SHP77 (cell line): ENCODE results near the gene CDKN2D.

Experiments
- DNase-seq, 2 experiments: peaks; one replicate each; lab custom pipeline; 2025; lab: John Stamatoyannopoulos, UW

The CDKN2D gene

DNA sequence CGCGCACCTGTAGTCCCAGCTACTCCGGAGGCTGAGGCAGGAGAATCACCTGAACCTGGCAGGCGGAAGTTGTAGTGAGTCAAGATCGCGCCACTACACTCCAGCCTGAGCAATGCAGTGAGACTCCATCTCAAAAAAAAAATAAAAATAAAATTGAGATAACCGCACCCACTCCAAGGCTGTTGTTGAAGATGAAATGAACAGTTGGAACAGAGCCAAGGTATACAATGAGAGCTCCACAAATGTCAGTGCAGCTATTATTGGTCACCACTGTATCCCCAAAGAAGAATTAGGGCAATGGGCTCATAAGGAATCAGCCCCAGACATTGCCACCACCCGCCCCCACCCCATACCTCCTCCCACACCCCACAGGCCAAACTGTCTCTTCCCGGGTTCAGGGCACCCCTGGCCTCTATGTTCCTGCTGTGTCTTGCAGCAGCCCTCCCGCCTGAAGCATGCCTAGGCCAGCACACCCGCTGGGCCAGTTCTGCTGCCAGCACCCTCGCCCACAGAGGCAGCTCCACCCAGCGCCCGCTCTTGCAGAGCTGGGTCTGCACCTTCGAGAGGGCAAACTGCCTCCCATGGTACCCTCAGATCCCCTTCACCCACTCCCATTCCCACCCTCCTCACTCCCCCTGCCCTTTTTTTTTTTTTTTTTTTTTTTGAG lies 48.0 kb downstream of the CDKN2D start:
- no peak for DNase-seq

DNA sequence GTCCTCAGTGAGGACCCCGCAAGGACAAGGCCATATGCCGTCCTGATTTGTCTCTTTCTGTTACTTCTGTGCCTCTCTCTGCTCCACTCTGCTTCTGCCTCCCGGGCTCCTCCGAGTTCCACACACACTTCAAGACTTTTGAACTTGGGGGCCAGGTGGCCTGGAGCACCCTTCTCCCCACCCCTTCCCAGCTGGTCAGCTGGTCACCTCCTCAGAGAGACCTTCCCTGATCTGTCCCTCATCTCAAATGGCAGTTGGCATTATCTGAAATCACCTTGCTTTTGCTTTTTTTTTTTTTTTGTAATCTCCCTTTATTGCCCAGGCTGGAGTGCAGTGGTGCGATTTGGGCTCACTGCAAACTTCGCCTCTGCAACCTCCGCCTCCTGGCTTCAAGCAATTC lies 49.4 kb downstream of the CDKN2D start:
- no peak for DNase-seq

DNA sequence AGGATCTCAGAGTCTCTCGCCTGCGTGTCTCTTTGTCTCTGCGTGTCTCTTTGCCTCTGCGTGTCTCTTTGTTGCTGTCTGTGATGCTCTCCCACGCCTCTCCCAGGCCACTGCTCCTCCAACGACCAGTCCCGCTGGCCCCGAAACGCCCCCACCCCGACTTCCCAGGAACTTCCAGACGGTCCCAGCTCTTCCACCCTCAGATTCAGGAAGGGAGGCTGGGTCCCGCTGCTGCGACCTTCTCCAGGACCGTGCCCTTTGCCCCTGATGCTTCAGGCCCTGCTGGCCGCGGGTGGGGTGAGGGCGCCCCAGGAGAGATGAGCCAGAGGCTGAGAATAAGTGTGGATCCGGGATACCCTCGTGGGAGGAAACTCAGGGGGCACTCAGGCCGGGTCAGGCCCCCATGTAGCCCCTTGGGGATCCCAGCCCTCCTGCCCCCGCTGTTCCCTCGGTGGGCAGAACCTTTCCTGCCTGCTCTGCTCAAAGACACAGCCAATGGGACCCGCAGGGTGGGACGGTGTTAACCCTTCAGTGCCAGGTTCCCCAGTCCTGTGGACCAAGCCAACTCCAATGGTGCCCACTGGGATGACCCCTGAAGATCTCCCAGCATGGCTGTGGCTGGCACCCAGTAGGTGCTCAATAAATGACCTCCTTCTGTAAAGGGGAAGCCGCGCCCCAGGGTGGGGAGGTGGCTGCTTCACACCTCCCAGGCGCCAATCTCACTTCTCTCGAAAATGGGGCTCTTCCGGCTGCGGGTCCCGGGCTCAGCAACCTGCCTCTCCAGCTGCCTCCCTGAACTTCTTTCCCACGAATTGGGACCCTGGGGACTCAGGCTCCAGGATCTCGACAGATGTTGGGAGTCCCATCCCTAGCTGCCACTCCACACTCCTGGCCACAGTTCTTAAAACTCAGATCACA lies 50.1 kb downstream of the CDKN2D start:
- no peak for DNase-seq

DNA sequence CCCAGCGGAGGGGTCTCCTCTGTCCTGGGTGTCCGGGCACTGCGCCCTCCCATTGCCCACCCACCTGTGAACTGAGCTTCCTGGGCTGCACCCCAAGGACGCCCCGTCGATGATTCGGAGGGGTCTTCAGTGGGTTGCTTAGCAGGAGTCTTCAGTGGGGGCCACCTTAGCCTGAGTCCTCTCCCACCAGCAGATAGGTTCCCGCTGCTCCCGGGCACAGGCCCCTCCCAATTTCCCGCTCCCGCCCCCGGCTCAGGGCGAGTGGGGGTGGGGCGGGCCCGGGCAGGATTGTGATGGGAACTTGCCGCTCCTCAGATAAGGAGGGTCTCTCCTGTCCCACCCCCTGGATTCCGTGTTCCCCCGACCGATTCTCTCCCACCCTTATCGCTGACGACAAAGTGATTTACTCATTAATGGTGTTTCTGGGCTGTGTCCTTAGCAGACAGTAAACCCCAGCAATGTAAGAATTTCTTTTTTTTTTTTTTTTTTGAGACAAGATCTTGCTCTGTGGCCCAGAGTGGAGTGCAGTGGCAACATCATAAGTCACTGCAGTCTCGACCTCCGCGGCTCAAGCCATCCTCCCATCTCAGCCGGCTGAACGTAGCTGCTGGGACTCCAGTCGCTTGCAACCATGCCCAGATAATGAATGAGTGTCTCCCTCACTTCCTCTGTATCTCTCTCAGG lies 50.9 kb downstream of the CDKN2D start:
- DNase-seq: peak in 1 of 2 experiments; percentile 16

DNA sequence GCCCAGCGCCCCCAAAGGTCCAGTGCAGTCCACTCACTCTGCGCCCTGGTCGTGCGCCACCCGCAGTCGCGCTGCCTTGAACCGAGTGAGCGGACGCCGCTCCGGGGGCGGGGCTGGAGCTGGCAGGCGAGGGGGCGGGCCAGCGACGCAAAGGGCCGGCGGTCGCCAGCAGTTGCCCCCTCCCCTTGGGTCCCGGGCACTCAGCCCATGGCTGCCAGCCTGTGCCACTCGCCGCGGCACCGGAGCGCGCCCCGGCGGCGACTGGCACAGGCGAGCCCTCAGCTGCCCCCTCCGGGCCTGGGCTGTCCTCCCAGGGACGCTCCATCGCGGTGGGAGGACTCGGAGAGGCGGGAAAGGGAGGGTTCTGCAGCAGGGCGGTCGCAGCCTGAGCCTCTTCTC lies 51.4 kb downstream of the CDKN2D start, which contains the start of gene S1PR5:
TSS of gene S1PR5 (minus strand) at position 87 of the 399 bp plus-strand sequence. CDS start 2,436 bp downstream, outside the sequence.
- peak in 1 of 2 experiments; percentile 40 for DNase-seq

DNA sequence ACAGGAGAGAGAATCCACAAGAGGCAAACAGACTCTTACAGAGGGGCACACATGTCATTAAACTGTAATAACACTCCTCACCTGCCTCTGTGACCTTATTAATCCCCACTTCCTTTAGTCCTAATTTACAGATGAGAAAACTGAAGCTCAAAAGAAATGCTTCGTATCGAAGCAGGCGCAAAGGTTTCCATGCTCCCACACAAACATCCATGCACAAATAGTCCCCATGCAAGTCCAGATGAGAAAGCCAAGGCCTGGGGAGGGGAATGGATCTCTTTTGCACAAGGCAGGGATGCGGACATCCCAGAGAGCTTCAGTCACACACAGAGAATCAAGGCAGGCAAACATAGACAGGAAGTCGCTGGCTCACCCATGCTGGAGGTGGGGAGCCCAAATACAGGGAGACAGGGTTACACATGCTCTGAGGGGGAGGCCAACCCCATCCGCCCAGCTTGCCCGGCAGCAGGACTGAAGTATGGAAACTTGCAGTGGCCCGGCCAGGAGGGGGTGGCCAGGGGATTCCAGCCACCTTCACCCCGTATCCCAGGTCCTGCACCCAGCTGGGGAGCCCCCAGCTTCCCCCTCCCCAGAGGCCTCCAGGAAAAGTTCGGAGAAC lies 52.0 kb downstream of the CDKN2D start:
- no peak for DNase-seq
